Omental fat pad (tissue), 4 donors: Measurements from ENCODE around the gene GAB2. TPM values are rescaled to one million over a fixed set of nuclear protein-coding genes. Genes with fewer than 3 reads are reported as not detected.
"Not testable (repeated sequence)": the region's sequence is repeated elsewhere in the genome, so short reads cannot be mapped to it uniquely, and the experiment has no call there.

ENCODE experiments used
- ATAC-seq: fragments of 150-250 bp; one replicate; pipeline ENCODE4 v1.9.1; 2016; ENCODE audit warnings: mild to moderate bottlenecking, moderate library complexity; ENCODE audit not compliant: low FRiP score
- DNase-seq: peaks from one replicate; pipeline ENCODE4 v3.0.0-alpha.2; 2019; ENCODE audit warnings: low spot score
- CTCF ChIP-seq, 3 donors: fragments of 450-650 bp; IDR thresholded peaks; one replicate each; pipeline ENCODE4 v1.5.1; 2016 to 2017; ENCODE audit warnings: antibody characterized with exemption in 3 of 3, mild to moderate bottlenecking in 3 of 3, moderate library complexity in 2 of 3
- total RNA-seq, 4 donors: library from RNA; depleted of rRNA; stranded (reverse); fragments of >200 nt; gene quantifications; one replicate each; pipeline ENCODE4 v1.1.0, GENCODE V29; 2016

The GAB2 gene
- total RNA-seq, 4 donors from 2014 or later, result 25.3 to 97.7 (median 36.1) TPM

GRCh38 chr11:78241475-78241874 is 176.1 kb downstream of the GAB2 start:
- ATAC-seq, result no peak
- no peak for TF ChIP-seq CTCF (IDR thresholded peaks at IDR 0.05)
- no peak for DNase-seq

GRCh38 chr11:78239781-78240180 is 177.8 kb downstream of the GAB2 start:
- no peak for TF ChIP-seq CTCF (IDR thresholded peaks at IDR 0.05)
- no peak for ATAC-seq
- no peak for DNase-seq

- DNase-seq, result no peak
- no peak for ATAC-seq
- no peak for TF ChIP-seq CTCF (IDR thresholded peaks at IDR 0.05)
These were observed 180.2 kb downstream of the GAB2 start for GRCh38 chr11:78237293-78238046.

- ATAC-seq (no peak), DNase-seq (no peak)
- no peak for TF ChIP-seq CTCF (IDR thresholded peaks at IDR 0.05)
These were observed 183.6 kb downstream of the GAB2 start for GRCh38 chr11:78234006-78234405.

DNA sequence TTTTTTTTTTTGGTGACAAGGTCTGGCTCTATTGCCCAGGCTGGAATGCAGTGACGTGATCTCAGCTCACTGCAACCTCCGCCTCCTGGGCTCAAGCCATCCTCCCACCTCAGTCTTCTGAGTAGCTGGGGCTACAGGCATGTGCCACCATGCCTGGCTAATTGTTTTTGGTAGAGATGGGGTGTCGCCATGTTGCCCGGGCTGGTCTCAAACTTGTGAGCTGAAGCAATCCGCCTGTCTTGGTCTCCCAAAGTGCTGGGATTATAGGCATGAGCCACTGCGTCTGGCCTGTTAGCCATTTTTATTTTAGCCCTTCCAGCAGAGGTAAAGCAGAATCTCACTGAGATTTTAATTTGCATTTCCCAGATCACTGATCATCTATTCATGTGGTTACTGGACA is 184.6 kb downstream of the GAB2 start:
- DNase-seq, ATAC-seq: not testable (repeated sequence)

GRCh38 chr11:78231962-78232501 is 185.6 kb downstream of the GAB2 start:
- DNase-seq (no peak), ATAC-seq (peak; percentile 42)
- TF ChIP-seq CTCF (IDR thresholded peaks at IDR 0.05), result no peak

- ATAC-seq, result no peak
These were observed 187.3 kb downstream of the GAB2 start for GRCh38 chr11:78230161-78230877.

More at GRCh38 chr11:78230161-78230877, 187.3 kb downstream of the GAB2 start:
- no peak for DNase-seq
- no peak for TF ChIP-seq CTCF (IDR thresholded peaks at IDR 0.05)
